Measurements from ENCODE around the gene DLG2.

The DLG2 gene

GRCh38 chr11:84724256-84724655, 902.9 kb downstream of the DLG2 start:
- TF ChIP-seq CEBPB (IDR thresholded peaks at IDR 0.05) = no peak

GRCh38 chr11:84722583-84723108, 904.5 kb downstream of the DLG2 start:
- TF ChIP-seq EP300 (IDR thresholded peaks at IDR 0.05; ENCODE audit: borderline replicate concordance) (no peak), MAX (IDR thresholded peaks at IDR 0.05) (no peak), FOXM1 (IDR thresholded peaks at IDR 0.05; ENCODE audit: borderline replicate concordance, low read depth) (no peak), TCF12 (IDR thresholded peaks at IDR 0.05; ENCODE audit: low read depth) (no peak), REST (IDR thresholded peaks at IDR 0.05; ENCODE audit: low read depth) (no peak), TAF1 (IDR thresholded peaks at IDR 0.05; ENCODE audit: low read depth) (no peak), RAD21 (IDR thresholded peaks at IDR 0.05; ENCODE audit: low read depth) (no peak), CREB1 (IDR thresholded peaks at IDR 0.05; ENCODE audit: low read depth) (no peak), TEAD4 (IDR thresholded peaks at IDR 0.05) (no peak), YY1 (IDR thresholded peaks at IDR 0.05; ENCODE audit: low read depth) (no peak), USF1 (IDR thresholded peaks at IDR 0.05) (no peak), ZBTB7A (IDR thresholded peaks at IDR 0.05; ENCODE audit: low read depth) (no peak), NFIC (IDR thresholded peaks at IDR 0.05) (no peak), EGR1 (IDR thresholded peaks at IDR 0.05) (no peak), CEBPB (IDR thresholded peaks at IDR 0.05) (no peak)

GRCh38 chr11:84721561-84721961, 905.6 kb downstream of the DLG2 start:
- no peak for TF ChIP-seq EP300 (IDR thresholded peaks at IDR 0.05; ENCODE audit: borderline replicate concordance)
- no peak for TF ChIP-seq TEAD4 (IDR thresholded peaks at IDR 0.05)
- no peak for TF ChIP-seq MAX (IDR thresholded peaks at IDR 0.05)
- no peak for TF ChIP-seq CEBPB (IDR thresholded peaks at IDR 0.05)
- no peak for TF ChIP-seq EGR1 (IDR thresholded peaks at IDR 0.05)
- TF ChIP-seq TCF12 (IDR thresholded peaks at IDR 0.05; ENCODE audit: low read depth) = no peak
- no peak for TF ChIP-seq RAD21 (IDR thresholded peaks at IDR 0.05; ENCODE audit: low read depth)
- TF ChIP-seq ZBTB7A (IDR thresholded peaks at IDR 0.05; ENCODE audit: low read depth) = no peak
- no peak for TF ChIP-seq USF1 (IDR thresholded peaks at IDR 0.05)
- TF ChIP-seq YY1 (IDR thresholded peaks at IDR 0.05; ENCODE audit: low read depth) = no peak

- no peak for TF ChIP-seq REST (IDR thresholded peaks at IDR 0.05; ENCODE audit: low read depth)
- TF ChIP-seq RAD21 (IDR thresholded peaks at IDR 0.05; ENCODE audit: low read depth) = no peak
- no peak for TF ChIP-seq CEBPB (IDR thresholded peaks at IDR 0.05)
- TF ChIP-seq YY1 (IDR thresholded peaks at IDR 0.05; ENCODE audit: low read depth) = no peak
- no peak for TF ChIP-seq NFIC (IDR thresholded peaks at IDR 0.05)
- no peak for TF ChIP-seq CREB1 (IDR thresholded peaks at IDR 0.05; ENCODE audit: low read depth)
- no peak for TF ChIP-seq TCF12 (IDR thresholded peaks at IDR 0.05; ENCODE audit: low read depth)
Observed at GRCh38 chr11:84720706-84721402, 906.3 kb downstream of the DLG2 start.

GRCh38 chr11:84719935-84720577, 907.1 kb downstream of the DLG2 start:
- TF ChIP-seq ZBTB7A (IDR thresholded peaks at IDR 0.05; ENCODE audit: low read depth) (no peak), TEAD4 (IDR thresholded peaks at IDR 0.05) (no peak), FOXM1 (IDR thresholded peaks at IDR 0.05; ENCODE audit: borderline replicate concordance, low read depth) (no peak), USF1 (IDR thresholded peaks at IDR 0.05) (no peak), REST (IDR thresholded peaks at IDR 0.05; ENCODE audit: low read depth) (no peak), MAX (IDR thresholded peaks at IDR 0.05) (no peak), NFIC (IDR thresholded peaks at IDR 0.05) (no peak), TCF12 (IDR thresholded peaks at IDR 0.05; ENCODE audit: low read depth) (no peak), EP300 (IDR thresholded peaks at IDR 0.05; ENCODE audit: borderline replicate concordance) (no peak), CEBPB (IDR thresholded peaks at IDR 0.05) (no peak), RAD21 (IDR thresholded peaks at IDR 0.05; ENCODE audit: low read depth) (no peak), YY1 (IDR thresholded peaks at IDR 0.05; ENCODE audit: low read depth) (no peak), CREB1 (IDR thresholded peaks at IDR 0.05; ENCODE audit: low read depth) (no peak), TAF1 (IDR thresholded peaks at IDR 0.05; ENCODE audit: low read depth) (no peak), EGR1 (IDR thresholded peaks at IDR 0.05) (no peak)
